NCI-H1930 (cell line): ENCODE measurements around the gene TTN.
A peak's percentile ranks its signal among the peaks of the same experiment; 100 is the strongest.

Experiments
- DNase-seq, 2 experiments: peaks; one replicate each; lab custom pipeline; 2025; lab: John Stamatoyannopoulos, UW

Gene TTN

GRCh38 chr2:178491612-178492011 is 315.6 kb downstream of the TTN start:
- no peak for DNase-seq

- DNase-seq, result no peak
Observed at GRCh38 chr2:178485356-178485755, 321.9 kb downstream of the TTN start.

- DNase-seq, result peak in 1 of 2 experiments; percentile 26
Observed at GRCh38 chr2:178484245-178485041, 322.8 kb downstream of the TTN start.

GRCh38 chr2:178482437-178482836 is 324.8 kb downstream of the TTN start:
- DNase-seq, result no peak

- DNase-seq, result peak; percentile 82 to 83
Observed at GRCh38 chr2:178480227-178481181, 326.7 kb downstream of the TTN start, which contains the start of gene PLEKHA3. Gene PLEKHA3 (plus strand): TSS chr2:178480457. CDS start chr2:178480870, 413 bp downstream.

GRCh38 chr2:178479758-178480226 is 327.4 kb downstream of the TTN start:
- no peak for DNase-seq

GRCh38 chr2:178479275-178479616 is 328.0 kb downstream of the TTN start:
- DNase-seq, result no peak

- peak; percentile 60 to 75 for DNase-seq
Observed at GRCh38 chr2:178478439-178479274, 328.6 kb downstream of the TTN start, which contains the start of gene FKBP7. Gene FKBP7 (minus strand): TSS chr2:178478600. CDS start chr2:178478499, 101 bp downstream.

- no peak for DNase-seq
Observed at GRCh38 chr2:178478130-178478438, 329.1 kb downstream of the TTN start.

GRCh38 chr2:178477443-178478129 is 329.6 kb downstream of the TTN start:
- no peak for DNase-seq

GRCh38 chr2:178476477-178476876 is 330.7 kb downstream of the TTN start:
- no peak for DNase-seq
